Heart left ventricle (tissue), 16 donors: Measurements from ENCODE around the gene CLDND1. TPM values are rescaled to one million over a fixed set of nuclear protein-coding genes. Genes with fewer than 3 reads are reported as not detected.

Experiments
- ATAC-seq, 4 donors: fragments of 200-7000 bp; cut with Tn5 transposase; one replicate each; pipeline ENCODE4 v1.9.1; 2020 to 2022; ENCODE audit warnings: moderate library complexity in 4 of 4, mild to moderate bottlenecking in 3 of 4, moderate number of reproducible peaks in 1 of 4
- DNase-seq, 5 donors: peaks; one replicate each; pipeline ENCODE4 v3.0.0-alpha.2; 2020
- H3K27ac ChIP-seq, 12 donors: fragments of 200-600 bp; sonication (generic) in 4 of 12; one replicate each; pipeline versions ENCODE4 v1.5.0 to v1.8.0; 2016 to 2022; ENCODE audit warnings: mild to moderate bottlenecking in 2 of 12
- H3K27me3 ChIP-seq, 9 donors: fragments of 200-600 bp; sonication (generic) in 2 of 9; one replicate each; pipeline versions ENCODE4 v1.5.1 to v1.8.0; 2016 to 2022; ENCODE audit warnings: mild to moderate bottlenecking in 3 of 9
- H3K36me3 ChIP-seq, 9 donors: fragments of 200-600 bp; sonication (generic) in 2 of 9; one replicate each; pipeline versions ENCODE4 v1.5.0 to v1.8.0; 2018 to 2022; ENCODE audit warnings: mild to moderate bottlenecking in 2 of 9
- H3K4me1 ChIP-seq, 12 donors: fragments of 200-600 bp; sonication (generic) in 4 of 12; one replicate each; pipeline versions ENCODE4 v1.5.0 to v1.8.0; 2016 to 2022; ENCODE audit warnings: mild to moderate bottlenecking in 3 of 12
- H3K4me3 ChIP-seq, 12 donors: fragments of 200-600 bp; sonication (generic) in 4 of 12; one replicate each; pipeline versions ENCODE4 v1.5.0 to v1.8.0; 2017 to 2022; ENCODE audit warnings: mild to moderate bottlenecking in 9 of 12, moderate library complexity in 4 of 12
- H3K9me3 ChIP-seq, 12 donors: fragments of 200-600 bp; sonication (generic) in 4 of 12; one replicate each; pipeline versions ENCODE4 v1.5.0 to v1.8.0; 2016 to 2022; ENCODE audit warnings: mild to moderate bottlenecking in 1 of 12
- CTCF ChIP-seq, 12 donors: fragments of 200-600 bp; sonication (generic) in 4 of 12; IDR thresholded peaks; one replicate each; pipeline versions ENCODE4 v1.5.0 to v1.8.0; 2018 to 2022; ENCODE audit warnings: antibody characterized with exemption in 12 of 12, mild to moderate bottlenecking in 5 of 12
- POLR2A ChIP-seq, 2 donors: fragments of 450-650 bp; IDR thresholded peaks; one replicate each; pipeline ENCODE4 v1.6.1; 2017; ENCODE audit warnings: antibody characterized with exemption in 2 of 2, mild to moderate bottlenecking in 2 of 2, moderate library complexity in 2 of 2
- WGBS, 4 donors: extraction: QIAGEN DNeasy Blood & Tissue Kit in 2 of 4; methylation state at CpG; one replicate each; pipeline versions ENCODE4 v1.1.5 to v1.1.7; 2013 to 2018; 5-methylcytosine and 5-hydroxymethylcytosine counted together
- intact Hi-C, 10 donors: fragments of 100-400 bp; cut with DNase I; formaldehyde crosslinking; loops; one replicate each; pipeline versions ENCODE4 v1.11.1 to v1.14.2; 2022
- long read RNA-seq, 3 donors: library from polyadenylated mRNA; unstranded; transcript quantifications; one replicate each; pipeline ENCODE4 v2.0.0, GENCODE V29; 2020 to 2021
- polyA plus RNA-seq, 2 donors: library from polyadenylated mRNA; stranded (reverse); fragments of 200-250 nt; gene quantifications; one replicate each; pipeline ENCODE4 v1.2.3, GENCODE V29; 2013
- total RNA-seq, 9 donors: library from RNA; depleted of rRNA in 2 of 9; stranded (reverse); fragments of >200 nt in 2 of 9; fragmentation: NEBNext Ultra II Directional in 3 of 9; extraction: Animal tissue kit (Norgen Biotek cat#: 25700) in 3 of 9; gene quantifications; one replicate each; pipeline versions ENCODE4 v1.1.0 to v1.2.4, GENCODE V29; 2016 to 2023
- donor health status: ischemic (EF 13 %, LVEDD 7.1; RV severe dilation, severe dysfunction).
- donor health status: healthy with polysubstance abuse.
- donor health status: DM: no; HTN: yes; CAD: no.
- donor health status: DM: no; HTN: no; CAD: no.
- donor health status: ischemic (EF 25% LVEDD 6.9; RV normal size, moderate dysfunction).
- donor health status: ischemic (EF 25% LVEDD 5.7; RV mildly dilated, moderate dysfunction).
- donor health status: healthy.
- donor health status: DM: yes; HTN: yes; CAD: no.
- donor health status: ischemic (EF 35%, LVEDD 5.7; RV mildly dilated, moderate dysfunction).
- donor health status: nonischemic (EF 11% LVEDD 7.7; RV severe dilation, severe dysfunction).
- donor health status: DM: yes; HTN: yes; CAD: no.
- donor health status: PGD.
- donor health status: ischemic (EF 29% LVEDD 5.4; RV normal size, mild dysfunction).
- donor health status: nonischemic (EF 23%, LVEDD 6.1; RV moderate dilation, normal function).

Gene CLDND1
- 100 to 1,000 TPM in 2 of 9 donors, 10 to 100 TPM in 7; 64.2 to 155 (median 77.0) TPM for total RNA-seq
- polyA plus RNA-seq, result 10 to 100 TPM; 55.0 to 86.9 TPM
- long read RNA-seq, donor 1, transcript CLDND1-201 (5 exons, 2,161 nt), result major isoform, 20 of 40 reads
- long read RNA-seq, donor 1, partial matches to known transcripts, result 2 of 40 reads
- long read RNA-seq, donor 1, other reads (novel, unspliced or antisense), result 14 of 40 reads
- long read RNA-seq, donor 2, transcript CLDND1-223 (4 exons, 642 nt), result minor isoform, 10 of 136 reads
- long read RNA-seq, donor 2, transcript CLDND1-201 (5 exons, 2,161 nt), result major isoform, 77 of 136 reads
- long read RNA-seq, donor 2, partial matches to known transcripts, result 9 of 136 reads
- long read RNA-seq, donor 2, other reads (novel, unspliced or antisense), result 32 of 136 reads
- long read RNA-seq, donor 3, transcript CLDND1-201 (5 exons, 2,161 nt), result major isoform, 16 of 32 reads
- long read RNA-seq, donor 3, partial matches to known transcripts, result 2 of 32 reads
- long read RNA-seq, donor 3, other reads (novel, unspliced or antisense), result 12 of 32 reads

- Histone ChIP-seq H3K27ac (peak within 1 kb of the TSS; percentile 92 to 98 (median 95)), H3K4me3 (peak within 1 kb of the TSS; percentile 60 to 94 (median 74)), H3K27me3 (no peaks in the 10 kb centered on the region), H3K36me3 (peaks cover 0 to 34% (median 25%) of the 10 kb centered on the region in 9 donors), H3K4me1 (peaks cover 0 to 30% (median 20%) of the 10 kb centered on the region in 12 donors), H3K9me3 (no peaks in the 10 kb centered on the region)
- DNase-seq, result peak; percentile 98 to 99 (median 98)
- intact Hi-C loops, result loop anchor here in 8 of 10 donors (2.0 to 10.0 kb wide), 6 partner anchors 70 to 1882 kb away; partner anchors contain the start of genes CPOX (in 8 of the 8), DCBLD2 (in 1 of the 8), LNP1 (in 1 of the 8) and TOMM70 (in 1 of the 8)
- no peak for TF ChIP-seq CTCF (IDR thresholded peaks at IDR 0.05)
- TF ChIP-seq POLR2A (IDR thresholded peaks at IDR 0.05), result peak in 1 of 2 donors; percentile 91
- ATAC-seq, result peak; percentile 99 to 100 (median 100)
- WGBS, 4 donors, result 0 to 1% (median 0%) methylated on average over 24 to 63 of the region's 63 CpGs
These were observed at the start of gene CLDND1 for GRCh38 chr3:98522544-98523281. Gene CLDND1, minus strand, starts transcription at chr3:98522902. Its CDS starts 1,478 bp downstream, at chr3:98521424.

DNA sequence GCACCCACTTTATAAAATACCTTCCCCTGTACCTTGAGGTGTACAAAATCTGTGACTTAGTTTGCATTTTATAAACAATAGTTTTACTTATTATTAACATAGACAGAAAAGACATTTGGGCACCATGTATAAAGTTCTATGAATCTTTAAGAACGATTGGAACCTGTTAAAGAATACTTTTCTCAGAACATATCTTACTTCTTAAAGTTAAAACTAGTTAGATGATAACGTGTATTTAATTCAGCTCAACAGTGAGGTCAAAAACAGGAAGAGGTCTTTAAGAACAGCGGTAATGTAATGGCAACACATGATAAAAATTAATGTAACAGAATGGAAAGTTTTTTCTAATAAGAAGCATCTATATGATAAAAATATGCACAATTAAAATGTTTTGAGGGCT, 45.7 kb upstream of the CLDND1 start:
- Histone ChIP-seq H3K4me3 (no peak overlapping the region), H3K27me3 (no peaks in the 10 kb centered on the region), H3K4me1 (peaks cover 0 to 22% (median 0%) of the 10 kb centered on the region in 12 donors), H3K9me3 (no peaks in the 10 kb centered on the region), H3K36me3 (no peaks in the 10 kb centered on the region), H3K27ac (peak overlapping the region in 1 of 12 donors; percentile 30)
- WGBS, 4 donors, result 71 to 80% (median 74%) methylated on average over 3 of the region's 3 CpGs
- TF ChIP-seq CTCF (IDR thresholded peaks at IDR 0.05), result no peak
- no peak for TF ChIP-seq POLR2A (IDR thresholded peaks at IDR 0.05)
- no peak for ATAC-seq
- intact Hi-C loops, result no loop called here
- no peak for DNase-seq

DNA sequence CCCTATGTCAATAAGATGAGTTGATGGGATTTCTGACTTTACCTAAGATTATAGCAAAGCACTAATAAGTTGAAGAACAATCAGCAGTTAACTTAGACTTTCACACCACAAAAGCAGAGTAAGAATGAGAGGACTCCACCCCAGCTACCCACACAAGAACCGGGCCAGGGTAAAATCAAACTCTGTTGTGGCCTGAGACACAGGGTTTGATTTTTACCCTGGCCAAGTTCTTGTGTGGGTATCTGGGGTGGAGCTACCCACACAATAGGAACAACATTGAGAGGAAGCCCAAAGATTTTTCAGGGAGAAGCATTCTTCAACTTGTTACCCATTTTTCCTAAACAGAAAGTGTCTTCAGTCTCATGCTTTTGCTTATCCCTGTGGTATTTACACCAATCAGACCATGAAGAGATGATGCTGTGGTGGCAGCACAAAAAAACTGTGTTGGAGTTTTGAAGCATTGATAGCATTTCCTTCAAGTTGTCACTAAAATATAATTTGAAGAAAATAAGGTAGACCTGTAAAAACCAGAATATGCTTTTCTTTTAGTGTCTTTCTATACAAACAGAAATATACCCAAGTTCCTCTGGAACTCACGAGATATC, 45.1 kb upstream of the CLDND1 start:
- ATAC-seq (no peak), DNase-seq (no peak)
- H3K27ac ChIP-seq, result peak overlapping the region in 1 of 12 donors; percentile 30
- whole genome bisulfite sequencing, 4 donors, result 79 to 86% (median 85%) methylated on average over 2 of the region's 2 CpGs
- H3K9me3 ChIP-seq, result no peaks in the 10 kb centered on the region
- intact Hi-C loops, result no loop called here
- no peak overlapping the region for H3K4me3 ChIP-seq
- TF ChIP-seq CTCF (IDR thresholded peaks at IDR 0.05), result no peak
- TF ChIP-seq POLR2A (IDR thresholded peaks at IDR 0.05), result no peak
- H3K36me3 ChIP-seq, result no peaks in the 10 kb centered on the region
- peaks cover 0 to 28% (median 0%) of the 10 kb centered on the region in 12 donors for H3K4me1 ChIP-seq
- no peaks in the 10 kb centered on the region for H3K27me3 ChIP-seq
